ENCODE results near the gene CDH22.
A peak's percentile ranks its signal among the peaks of the same experiment; 100 is the strongest.

Gene CDH22

DNA sequence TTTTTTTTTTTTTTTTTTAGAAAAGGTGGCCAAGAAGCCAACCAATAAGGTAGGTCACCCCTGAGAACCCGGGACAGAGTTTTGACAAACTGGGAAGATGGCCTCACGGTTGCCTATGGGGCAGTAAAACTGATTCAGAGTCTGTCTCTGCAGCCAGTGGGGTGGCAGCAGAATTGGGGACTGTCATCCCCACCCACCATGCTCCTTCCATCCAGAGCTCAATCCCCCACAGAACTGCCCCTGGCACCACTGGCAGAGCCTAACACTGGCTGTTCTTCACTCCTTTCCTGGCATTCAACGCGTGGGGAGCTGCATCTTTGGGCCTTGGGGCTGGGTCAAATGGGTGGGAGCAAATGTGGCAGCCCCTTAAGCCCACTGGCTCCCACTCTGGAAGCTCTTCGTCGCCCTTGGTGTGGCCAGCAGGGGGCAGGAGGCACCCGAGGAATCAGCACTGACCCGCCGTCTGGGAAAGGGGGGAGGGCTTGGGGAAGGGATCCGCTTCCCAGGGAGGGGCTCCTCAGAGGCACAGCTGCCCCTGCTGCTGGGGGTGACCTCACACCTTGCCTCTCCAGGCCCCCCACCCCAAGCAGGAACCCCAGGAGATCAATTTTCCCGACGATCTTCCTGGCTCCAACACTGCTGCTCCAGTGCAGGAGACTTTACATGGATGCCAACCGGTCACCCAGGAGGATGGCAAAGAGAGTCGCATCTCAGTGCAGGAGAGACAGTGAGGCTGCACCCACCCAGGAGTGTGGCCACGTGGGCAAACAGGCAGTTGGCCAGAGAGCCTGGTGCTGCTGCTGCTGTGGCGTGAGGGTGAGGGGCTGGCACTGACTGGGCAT is 179.8 kb downstream of the CDH22 start:
- Histone ChIP-seq H3K9me3 (replicated peaks in 1 of 2; ENCODE audit: control insufficient read depth in 2 of 2, insufficient read depth in 1 of 2, low read depth in 1 of 2, low read length in 2 of 2) (peaks cover 0 to 2% of the 10 kb centered on the region in 2 donors), H2AFZ (ENCODE audit: low read length) (no peak overlapping the region), H3K4ac (ENCODE audit: low read length) (no peak overlapping the region), H4K91ac (ENCODE audit: low read depth, low read length, poor library complexity) (no peak overlapping the region), H2BK5ac (ENCODE audit: low read length) (no peak overlapping the region), H3K27ac (replicated peaks; ENCODE audit: low read length) (no peak overlapping the region), H3K14ac (ENCODE audit: low read length) (no peak overlapping the region), H2BK12ac (ENCODE audit: low read length) (peak overlapping the region; percentile 53), H3K4me1 (ENCODE audit: control insufficient read depth in 2 of 2, insufficient read depth in 1 of 2, low read depth in 1 of 2, low read length in 2 of 2) (peaks cover 0 to 3% of the 10 kb centered on the region in 2 donors), H3K23ac (ENCODE audit: low read depth, low read length, poor library complexity) (peak overlapping the region; percentile 45), H3K36me3 (replicated peaks in 1 of 2; ENCODE audit: control insufficient read depth in 2 of 2, insufficient read depth in 2 of 2, low read length in 2 of 2) (peaks cover 0 to 3% of the 10 kb centered on the region in 2 donors), H2BK15ac (ENCODE audit: low read length) (peak overlapping the region; percentile 2), H3K4me3 (ENCODE audit: low read length in 2 of 2) (peak overlapping the region in 1 of 2 donors; percentile 57), H4K8ac (ENCODE audit: low read depth, low read length) (no peak overlapping the region), H3K79me1 (ENCODE audit: low read depth, low read length) (no peaks in the 10 kb centered on the region), H3K9ac (ENCODE audit: low read depth, low read length, poor library complexity) (no peak overlapping the region), H3K27me3 (ENCODE audit: control insufficient read depth in 3 of 3, insufficient read depth in 3 of 3, low read depth in 1 of 3, low read length in 3 of 3) (peaks cover 2 to 27% (median 19%) of the 10 kb centered on the region in 3 experiments), H3K4me2 (ENCODE audit: insufficient read depth, low read length, poor library complexity, severe bottlenecking) (no peak overlapping the region), H2BK120ac (ENCODE audit: low read depth, low read length) (no peak overlapping the region), H2AK5ac (ENCODE audit: low read depth, low read length) (no peak overlapping the region), H3K18ac (ENCODE audit: low read length) (peak overlapping the region; percentile 6)
- WGBS, 2 donors (ENCODE audit: extremely low coverage in 2 of 2, insufficient read length in 2 of 2, insufficient replicate concordance in 1 of 2): no CpG with 5 or more reads among the region's 16 CpGs
- peak; percentile 41 for DNase-seq (ENCODE audit: low spot score)

DNA sequence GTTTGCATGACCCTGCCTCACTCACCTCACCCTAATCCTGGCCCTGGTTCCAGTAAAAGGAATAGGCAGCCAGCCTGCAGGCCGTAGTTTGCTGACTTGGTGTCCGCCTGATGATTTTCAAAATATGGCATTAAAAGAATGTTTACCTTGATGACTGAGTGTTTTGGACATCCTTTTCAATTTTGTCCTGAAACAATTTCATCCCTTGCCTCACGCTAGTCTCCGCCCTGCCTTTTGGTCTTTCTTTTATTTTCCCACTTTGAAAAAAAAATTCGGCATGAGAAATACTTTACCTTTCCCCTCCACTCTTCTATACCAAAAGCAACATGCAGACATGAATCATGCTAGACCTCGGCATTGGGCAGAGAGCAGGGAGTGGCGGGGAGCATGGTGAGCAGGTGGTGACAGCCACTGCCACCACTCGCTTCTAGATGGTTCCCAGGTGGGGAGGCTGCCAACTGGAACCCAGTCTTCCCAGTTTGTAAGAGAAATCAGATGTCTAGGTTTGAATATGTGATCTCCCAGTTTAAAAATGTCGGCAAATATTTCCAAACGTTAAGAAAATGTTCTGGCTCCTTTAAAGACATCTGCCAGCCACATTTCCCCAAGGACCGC is 180.8 kb downstream of the CDH22 start:
- Histone ChIP-seq H3K9ac (ENCODE audit: low read depth, low read length, poor library complexity) (no peak overlapping the region), H2BK12ac (ENCODE audit: low read length) (no peak overlapping the region), H2BK15ac (ENCODE audit: low read length) (no peak overlapping the region), H3K36me3 (replicated peaks in 1 of 2; ENCODE audit: control insufficient read depth in 2 of 2, insufficient read depth in 2 of 2, low read length in 2 of 2) (peaks cover 0 to 3% of the 10 kb centered on the region in 2 donors), H3K4ac (ENCODE audit: low read length) (no peak overlapping the region), H3K4me1 (ENCODE audit: control insufficient read depth in 2 of 2, insufficient read depth in 1 of 2, low read depth in 1 of 2, low read length in 2 of 2) (no peaks in the 10 kb centered on the region), H3K23ac (ENCODE audit: low read depth, low read length, poor library complexity) (no peak overlapping the region), H3K4me2 (ENCODE audit: insufficient read depth, low read length, poor library complexity, severe bottlenecking) (no peak overlapping the region), H3K9me3 (replicated peaks in 1 of 2; ENCODE audit: control insufficient read depth in 2 of 2, insufficient read depth in 1 of 2, low read depth in 1 of 2, low read length in 2 of 2) (no peaks in the 10 kb centered on the region), H3K79me1 (ENCODE audit: low read depth, low read length) (no peaks in the 10 kb centered on the region), H4K8ac (ENCODE audit: low read depth, low read length) (no peak overlapping the region), H3K18ac (ENCODE audit: low read length) (no peak overlapping the region), H3K27ac (replicated peaks; ENCODE audit: low read length) (no peak overlapping the region), H2AFZ (ENCODE audit: low read length) (no peak overlapping the region), H2BK120ac (ENCODE audit: low read depth, low read length) (no peak overlapping the region), H2AK5ac (ENCODE audit: low read depth, low read length) (no peak overlapping the region), H3K27me3 (ENCODE audit: control insufficient read depth in 3 of 3, insufficient read depth in 3 of 3, low read depth in 1 of 3, low read length in 3 of 3) (peaks cover 0 to 34% (median 16%) of the 10 kb centered on the region in 3 experiments), H4K91ac (ENCODE audit: low read depth, low read length, poor library complexity) (no peak overlapping the region), H3K4me3 (ENCODE audit: low read length in 2 of 2) (no peak overlapping the region), H2BK5ac (ENCODE audit: low read length) (no peak overlapping the region), H3K14ac (ENCODE audit: low read length) (no peak overlapping the region)
- no CpG with 5 or more reads among the region's 11 CpGs for WGBS, 2 donors (ENCODE audit: extremely low coverage in 2 of 2, insufficient read length in 2 of 2, insufficient replicate concordance in 1 of 2)
- DNase-seq (ENCODE audit: low spot score): no peak

DNA sequence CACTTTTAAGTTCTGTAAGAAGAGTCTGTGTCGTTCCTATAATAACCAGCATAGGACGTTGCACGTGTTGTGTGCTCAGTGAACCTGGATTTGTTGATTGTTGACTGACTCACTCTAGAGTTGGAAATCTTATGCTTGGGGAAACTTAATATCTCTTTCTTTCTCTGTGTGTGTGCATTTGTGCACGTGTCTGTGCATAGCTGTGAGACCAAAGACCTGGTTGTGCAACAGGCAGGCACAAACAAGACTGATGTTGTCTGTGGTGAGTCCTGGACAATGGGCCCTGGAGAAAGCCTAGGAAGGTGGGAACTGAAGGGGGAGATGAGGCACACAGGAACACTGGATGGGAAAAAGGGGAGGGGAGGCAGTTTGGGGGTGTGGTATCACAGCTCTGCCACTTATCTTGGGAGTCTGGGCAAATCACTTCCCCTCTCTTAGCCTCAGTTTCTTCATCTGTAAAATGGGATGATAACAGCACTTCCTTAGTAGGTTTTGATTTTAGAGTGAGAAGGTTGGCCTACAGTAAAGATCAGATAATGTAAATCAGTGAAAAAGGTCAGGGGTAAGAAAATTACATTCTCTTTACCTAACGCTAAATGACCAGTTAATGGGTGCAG is 181.8 kb downstream of the CDH22 start:
- Histone ChIP-seq H2AFZ (ENCODE audit: low read length) (no peak overlapping the region), H2BK120ac (ENCODE audit: low read depth, low read length) (no peak overlapping the region), H3K79me1 (ENCODE audit: low read depth, low read length) (no peaks in the 10 kb centered on the region), H3K18ac (ENCODE audit: low read length) (no peak overlapping the region), H3K9ac (ENCODE audit: low read depth, low read length, poor library complexity) (no peak overlapping the region), H3K27me3 (ENCODE audit: control insufficient read depth in 3 of 3, insufficient read depth in 3 of 3, low read depth in 1 of 3, low read length in 3 of 3) (peaks cover 0 to 28% (median 11%) of the 10 kb centered on the region in 3 experiments), H2BK5ac (ENCODE audit: low read length) (no peak overlapping the region), H3K36me3 (replicated peaks in 1 of 2; ENCODE audit: control insufficient read depth in 2 of 2, insufficient read depth in 2 of 2, low read length in 2 of 2) (peaks cover 0 to 4% of the 10 kb centered on the region in 2 donors), H2BK15ac (ENCODE audit: low read length) (no peak overlapping the region), H3K4me1 (ENCODE audit: control insufficient read depth in 2 of 2, insufficient read depth in 1 of 2, low read depth in 1 of 2, low read length in 2 of 2) (no peaks in the 10 kb centered on the region), H3K14ac (ENCODE audit: low read length) (no peak overlapping the region), H3K4me3 (ENCODE audit: low read length in 2 of 2) (no peak overlapping the region), H3K27ac (replicated peaks; ENCODE audit: low read length) (no peak overlapping the region), H3K4me2 (ENCODE audit: insufficient read depth, low read length, poor library complexity, severe bottlenecking) (no peak overlapping the region), H2AK5ac (ENCODE audit: low read depth, low read length) (no peak overlapping the region), H3K4ac (ENCODE audit: low read length) (no peak overlapping the region), H4K8ac (ENCODE audit: low read depth, low read length) (no peak overlapping the region), H4K91ac (ENCODE audit: low read depth, low read length, poor library complexity) (no peak overlapping the region), H2BK12ac (ENCODE audit: low read length) (no peak overlapping the region), H3K9me3 (replicated peaks in 1 of 2; ENCODE audit: control insufficient read depth in 2 of 2, insufficient read depth in 1 of 2, low read depth in 1 of 2, low read length in 2 of 2) (no peaks in the 10 kb centered on the region), H3K23ac (ENCODE audit: low read depth, low read length, poor library complexity) (no peak overlapping the region)
- no CpG with 5 or more reads among the region's 5 CpGs for WGBS, 2 donors (ENCODE audit: extremely low coverage in 2 of 2, insufficient read length in 2 of 2, insufficient replicate concordance in 1 of 2)
- no peak for DNase-seq (ENCODE audit: low spot score)

All from neuronal stem cell (in vitro differentiated cells).